GM23338 (cell line): Measurements from ENCODE around the gene DGKB. TPM values are rescaled to one million over a fixed set of nuclear protein-coding genes. Genes with fewer than 3 reads are reported as not detected.

Experiments
- ATAC-seq: fragments of 200-7000 bp; cut with Tn5 transposase; 3 replicates; pipeline ENCODE4 v1.9.1; 2020
- DNase-seq: peaks from one replicate; pipeline ENCODE4 v3.0.0-alpha.2; 2015; ENCODE audit warnings: low spot score
- H2AFZ ChIP-seq: fragments of 200-600 bp; sonication (generic); 2 replicates; pipeline ENCODE4 v1.8.0; 2016; ENCODE audit warnings: antibody characterized with exemption, mild to moderate bottlenecking, moderate library complexity
- H3F3A ChIP-seq: fragments of 200-600 bp; sonication (generic); replicated peaks from 2 replicates; pipeline ENCODE4 v1.8.0; 2017; ENCODE audit warnings: antibody characterized with exemption, mixed run types, low read depth
- H3K27ac ChIP-seq: fragments of 200-600 bp; sonication (generic); 2 replicates; pipeline ENCODE4 v1.6.1; 2016; ENCODE audit warnings: low read depth
- H3K27me3 ChIP-seq: fragments of 200-600 bp; sonication (generic); 2 replicates; pipeline ENCODE4 v1.8.0; 2016; ENCODE audit warnings: mild to moderate bottlenecking, mixed run types, moderate library complexity; ENCODE audit not compliant: insufficient read depth
- H3K36me3 ChIP-seq: fragments of 200-600 bp; sonication (generic); 2 replicates; pipeline ENCODE4 v1.8.0; 2016; ENCODE audit warnings: mild to moderate bottlenecking; ENCODE audit not compliant: insufficient read depth
- H3K4me1 ChIP-seq: fragments of 200-600 bp; sonication (generic); 2 replicates; pipeline ENCODE4 v1.8.0; 2016; ENCODE audit warnings: mild to moderate bottlenecking, moderate library complexity; ENCODE audit not compliant: insufficient read depth
- H3K4me2 ChIP-seq: fragments of 200-600 bp; sonication (generic); 2 replicates; pipeline ENCODE4 v1.7.1; 2017; ENCODE audit warnings: mixed run types
- H3K4me3 ChIP-seq: fragments of 200-600 bp; sonication (generic); 2 replicates; pipeline ENCODE4 v1.6.1; 2016; ENCODE audit warnings: mixed run types
- H3K79me2 ChIP-seq: fragments of 200-600 bp; sonication (generic); replicated peaks from 2 replicates; pipeline ENCODE4 v1.8.0; 2017; ENCODE audit warnings: mild to moderate bottlenecking; ENCODE audit not compliant: insufficient read depth
- H3K9me2 ChIP-seq: fragments of 200-600 bp; sonication (generic); 2 replicates; pipeline ENCODE4 v1.8.0; 2017; ENCODE audit not compliant: insufficient read depth
- H4K20me1 ChIP-seq: fragments of 200-600 bp; sonication (generic); replicated peaks from 2 replicates; pipeline ENCODE4 v1.8.0; 2017; ENCODE audit warnings: mild to moderate bottlenecking; ENCODE audit not compliant: insufficient read depth
- H3K27ac Mint-ChIP-seq: 2 replicates; pipeline ENCODE4 v1.8.0; 2020; ENCODE audit warnings: inconsistent platforms, mild to moderate bottlenecking, moderate library complexity, mixed read lengths
- H3K27me3 Mint-ChIP-seq: 3 replicates; pipeline ENCODE4 v1.8.0; 2022; ENCODE audit warnings: low read depth, mild to moderate bottlenecking, moderate library complexity, mixed read lengths, inconsistent platforms; ENCODE audit not compliant: insufficient read depth, poor library complexity
- H3K36me3 Mint-ChIP-seq: 3 replicates; pipeline ENCODE4 v1.8.0; 2021; ENCODE audit warnings: low read depth, mild to moderate bottlenecking, inconsistent platforms, moderate library complexity, mixed read lengths
- H3K4me1 Mint-ChIP-seq: 3 replicates; pipeline ENCODE4 v1.8.0; 2020; ENCODE audit warnings: mild to moderate bottlenecking, inconsistent platforms, mixed read lengths
- H3K4me3 Mint-ChIP-seq: 3 replicates; pipeline ENCODE4 v1.8.0; 2021; ENCODE audit warnings: moderate library complexity, mild to moderate bottlenecking, inconsistent platforms, mixed read lengths
- H3K9me3 Mint-ChIP-seq: 3 replicates; pipeline ENCODE4 v1.8.0; 2020; ENCODE audit warnings: moderate library complexity, mild to moderate bottlenecking, inconsistent platforms, mixed read lengths
- CREB1 ChIP-seq: fragments of 250-450 bp; sonication (Bioruptor Pico); IDR thresholded peaks from 2 replicates; pipeline ENCODE4 v1.5.0; 2020; ENCODE audit warnings: low read depth, mild to moderate bottlenecking, moderate library complexity
- EZH2 ChIP-seq: fragments of 200-600 bp; sonication (generic); IDR thresholded peaks from one replicate; pipeline ENCODE4 v1.8.0; 2017; ENCODE audit warnings: antibody characterized with exemption, mild to moderate bottlenecking, low read depth; ENCODE audit not compliant: unreplicated experiment
- EZH2phosphoT487 ChIP-seq: fragments of 200-600 bp; sonication (generic); IDR thresholded peaks from one replicate; pipeline ENCODE4 v1.8.1; 2018; ENCODE audit warnings: antibody characterized with exemption; ENCODE audit not compliant: unreplicated experiment
- JUNB ChIP-seq: IDR thresholded peaks from one replicate; pipeline ENCODE4 v1.6.1; 2016; ENCODE audit warnings: antibody characterized with exemption; ENCODE audit not compliant: unreplicated experiment
- NANOG ChIP-seq: IDR thresholded peaks from 2 replicates; pipeline ENCODE4 v1.6.1; 2016; ENCODE audit warnings: antibody characterized with exemption, borderline replicate concordance
- ZNF114 ChIP-seq: fragments of 250-450 bp; sonication (Bioruptor Pico); IDR thresholded peaks from 2 replicates; pipeline ENCODE4 v1.5.0; 2020; ENCODE audit warnings: mild to moderate bottlenecking, moderate library complexity
- polyA plus RNA-seq: library from polyadenylated mRNA; unstranded; fragments of >200 nt; fragmentation: Nextera tagmentation; extraction: Ambion mirVana; gene quantifications from 2 replicates; pipeline ENCODE4 v1.2.1, GENCODE V29; 2016
- total RNA-seq: library from RNA; depleted of rRNA; stranded (reverse); fragments of >200 nt; shearing (Covaris generic); gene quantifications from 2 replicates; pipeline ENCODE4 v1.2.3, GENCODE V29; 2014
- TF ChIP-seq, protein P1 (sequence below): IDR thresholded peaks from 2 replicates; pipeline ENCODE4 v1.6.1; 2016; ENCODE audit warnings: antibody characterized with exemption
- TF ChIP-seq, protein P2 (sequence below), 2 experiments: fragments of 200-600 bp in 1 of 2; sonication (generic) in 1 of 2; conservative IDR thresholded peaks; 2 replicates each; pipeline versions ENCODE4 v1.5.1 to v1.6.1; 2016 to 2017; ENCODE audit warnings: antibody characterized with exemption in 2 of 2, low read depth in 2 of 2, mild to moderate bottlenecking in 2 of 2, moderate library complexity in 1 of 2
- TF ChIP-seq, protein P3 (sequence below): IDR thresholded peaks from one replicate; pipeline ENCODE4 v1.6.1; 2018; ENCODE audit warnings: antibody characterized with exemption; ENCODE audit not compliant: unreplicated experiment

The DGKB gene
- total and polyA plus RNA-seq, 2 experiments from 2014 or later = 4.8 to 11.5 TPM

DNA sequence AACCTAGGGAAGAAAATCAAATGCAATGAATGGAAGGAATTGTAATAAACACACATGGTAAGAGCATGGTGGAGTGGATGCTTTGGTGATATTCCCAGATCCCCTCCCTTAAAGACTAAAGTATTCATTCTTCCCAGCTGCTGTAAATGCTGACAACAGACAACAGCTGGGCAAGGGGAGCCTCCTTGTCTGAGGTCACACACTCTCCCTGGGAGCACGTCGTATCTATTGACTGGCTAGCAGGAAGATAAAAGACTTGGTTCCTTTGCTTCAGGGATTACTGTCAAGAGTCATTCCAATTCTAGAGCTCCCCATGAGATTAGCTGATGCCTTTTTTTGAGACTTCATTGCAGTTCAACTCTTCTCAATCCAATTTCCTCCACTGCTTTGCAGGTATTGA lies 469.6 kb downstream of the DGKB start:
- H3K4me2 ChIP-seq = no peak overlapping the region
- no peaks in the 10 kb centered on the region for H3K4me1 ChIP-seq
- H3K27ac ChIP-seq = no peak overlapping the region
- Mint-ChIP-seq H3K4me3 (no peak overlapping the region), H3K27ac (no peak overlapping the region), H3K9me3 (no peaks in the 10 kb centered on the region), H3K36me3 (no peaks in the 10 kb centered on the region), H3K4me1 (peaks cover 8% of the 10 kb centered on the region; the same call in 2 of the 3 replicates), H3K27me3 (no peaks in the 10 kb centered on the region)
- no peaks in the 10 kb centered on the region for H3K36me3 ChIP-seq
- peak; percentile 81 for ATAC-seq
- DNase-seq = no peak
- H3K9me2 ChIP-seq = no peaks in the 10 kb centered on the region
- no peaks in the 10 kb centered on the region for H4K20me1 ChIP-seq
- H2AFZ ChIP-seq = no peak overlapping the region
- no peaks in the 10 kb centered on the region for H3K27me3 ChIP-seq
- H3K4me3 ChIP-seq = no peak overlapping the region
- no peaks in the 10 kb centered on the region for H3K79me2 ChIP-seq
- no peaks in the 10 kb centered on the region for H3F3A ChIP-seq
- TF ChIP-seq JUNB (no peak), EZH2 (no peak), EZH2phosphoT487 (no peak)
- TF ChIP-seq, protein P1, sequence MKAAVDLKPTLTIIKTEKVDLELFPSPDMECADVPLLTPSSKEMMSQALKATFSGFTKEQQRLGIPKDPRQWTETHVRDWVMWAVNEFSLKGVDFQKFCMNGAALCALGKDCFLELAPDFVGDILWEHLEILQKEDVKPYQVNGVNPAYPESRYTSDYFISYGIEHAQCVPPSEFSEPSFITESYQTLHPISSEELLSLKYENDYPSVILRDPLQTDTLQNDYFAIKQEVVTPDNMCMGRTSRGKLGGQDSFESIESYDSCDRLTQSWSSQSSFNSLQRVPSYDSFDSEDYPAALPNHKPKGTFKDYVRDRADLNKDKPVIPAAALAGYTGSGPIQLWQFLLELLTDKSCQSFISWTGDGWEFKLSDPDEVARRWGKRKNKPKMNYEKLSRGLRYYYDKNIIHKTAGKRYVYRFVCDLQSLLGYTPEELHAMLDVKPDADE = no peak

DNA sequence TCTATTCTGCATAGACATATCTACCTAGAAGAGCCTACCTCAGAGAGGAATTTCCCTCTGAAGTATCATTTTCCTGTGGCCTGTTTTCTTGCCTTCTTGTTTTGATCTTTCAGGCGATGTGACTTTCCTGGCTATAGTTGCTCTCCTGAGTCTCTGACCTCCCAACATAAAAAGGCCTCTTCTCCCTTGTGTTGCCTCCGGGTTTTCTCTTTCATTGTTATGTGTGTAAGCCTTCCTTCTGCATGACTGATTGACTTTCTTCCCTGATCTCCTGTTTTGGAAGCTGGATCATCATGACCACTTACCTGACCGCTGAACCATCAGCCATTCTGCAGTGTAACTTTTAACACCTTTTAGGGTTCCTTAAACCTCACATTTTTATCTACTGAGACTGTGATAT lies 471.6 kb downstream of the DGKB start:
- Histone ChIP-seq H3K4me3 (no peak overlapping the region), H3F3A (no peaks in the 10 kb centered on the region), H3K4me2 (no peak overlapping the region), H3K4me1 (no peaks in the 10 kb centered on the region), H3K36me3 (no peaks in the 10 kb centered on the region), H2AFZ (no peak overlapping the region), H4K20me1 (no peaks in the 10 kb centered on the region), H3K9me2 (no peaks in the 10 kb centered on the region), H3K27me3 (no peaks in the 10 kb centered on the region), H3K27ac (no peak overlapping the region), H3K79me2 (no peaks in the 10 kb centered on the region)
- peaks cover 8% of the 10 kb centered on the region; the same call in 2 of the 3 replicates for H3K4me1 Mint-ChIP-seq
- no peak for ATAC-seq
- no peaks in the 10 kb centered on the region; the same call in 2 of the 3 replicates for H3K9me3 Mint-ChIP-seq
- no peak for DNase-seq
- no peaks in the 10 kb centered on the region for H3K36me3 Mint-ChIP-seq
- TF ChIP-seq ZNF114 (CRISPR knock-in tag) (no peak), CREB1 (CRISPR knock-in tag) (no peak), NANOG (no peak), EZH2 (no peak), EZH2phosphoT487 (no peak)
- TF ChIP-seq, protein P2, sequence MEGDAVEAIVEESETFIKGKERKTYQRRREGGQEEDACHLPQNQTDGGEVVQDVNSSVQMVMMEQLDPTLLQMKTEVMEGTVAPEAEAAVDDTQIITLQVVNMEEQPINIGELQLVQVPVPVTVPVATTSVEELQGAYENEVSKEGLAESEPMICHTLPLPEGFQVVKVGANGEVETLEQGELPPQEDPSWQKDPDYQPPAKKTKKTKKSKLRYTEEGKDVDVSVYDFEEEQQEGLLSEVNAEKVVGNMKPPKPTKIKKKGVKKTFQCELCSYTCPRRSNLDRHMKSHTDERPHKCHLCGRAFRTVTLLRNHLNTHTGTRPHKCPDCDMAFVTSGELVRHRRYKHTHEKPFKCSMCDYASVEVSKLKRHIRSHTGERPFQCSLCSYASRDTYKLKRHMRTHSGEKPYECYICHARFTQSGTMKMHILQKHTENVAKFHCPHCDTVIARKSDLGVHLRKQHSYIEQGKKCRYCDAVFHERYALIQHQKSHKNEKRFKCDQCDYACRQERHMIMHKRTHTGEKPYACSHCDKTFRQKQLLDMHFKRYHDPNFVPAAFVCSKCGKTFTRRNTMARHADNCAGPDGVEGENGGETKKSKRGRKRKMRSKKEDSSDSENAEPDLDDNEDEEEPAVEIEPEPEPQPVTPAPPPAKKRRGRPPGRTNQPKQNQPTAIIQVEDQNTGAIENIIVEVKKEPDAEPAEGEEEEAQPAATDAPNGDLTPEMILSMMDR (conservative IDR thresholded peaks at IDR 0.05; ENCODE audit: low read depth in 2 of 2) = no peak
- TF ChIP-seq, protein P3, sequence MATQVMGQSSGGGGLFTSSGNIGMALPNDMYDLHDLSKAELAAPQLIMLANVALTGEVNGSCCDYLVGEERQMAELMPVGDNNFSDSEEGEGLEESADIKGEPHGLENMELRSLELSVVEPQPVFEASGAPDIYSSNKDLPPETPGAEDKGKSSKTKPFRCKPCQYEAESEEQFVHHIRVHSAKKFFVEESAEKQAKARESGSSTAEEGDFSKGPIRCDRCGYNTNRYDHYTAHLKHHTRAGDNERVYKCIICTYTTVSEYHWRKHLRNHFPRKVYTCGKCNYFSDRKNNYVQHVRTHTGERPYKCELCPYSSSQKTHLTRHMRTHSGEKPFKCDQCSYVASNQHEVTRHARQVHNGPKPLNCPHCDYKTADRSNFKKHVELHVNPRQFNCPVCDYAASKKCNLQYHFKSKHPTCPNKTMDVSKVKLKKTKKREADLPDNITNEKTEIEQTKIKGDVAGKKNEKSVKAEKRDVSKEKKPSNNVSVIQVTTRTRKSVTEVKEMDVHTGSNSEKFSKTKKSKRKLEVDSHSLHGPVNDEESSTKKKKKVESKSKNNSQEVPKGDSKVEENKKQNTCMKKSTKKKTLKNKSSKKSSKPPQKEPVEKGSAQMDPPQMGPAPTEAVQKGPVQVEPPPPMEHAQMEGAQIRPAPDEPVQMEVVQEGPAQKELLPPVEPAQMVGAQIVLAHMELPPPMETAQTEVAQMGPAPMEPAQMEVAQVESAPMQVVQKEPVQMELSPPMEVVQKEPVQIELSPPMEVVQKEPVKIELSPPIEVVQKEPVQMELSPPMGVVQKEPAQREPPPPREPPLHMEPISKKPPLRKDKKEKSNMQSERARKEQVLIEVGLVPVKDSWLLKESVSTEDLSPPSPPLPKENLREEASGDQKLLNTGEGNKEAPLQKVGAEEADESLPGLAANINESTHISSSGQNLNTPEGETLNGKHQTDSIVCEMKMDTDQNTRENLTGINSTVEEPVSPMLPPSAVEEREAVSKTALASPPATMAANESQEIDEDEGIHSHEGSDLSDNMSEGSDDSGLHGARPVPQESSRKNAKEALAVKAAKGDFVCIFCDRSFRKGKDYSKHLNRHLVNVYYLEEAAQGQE = no peak
- TF ChIP-seq, protein P1 = no peak
- H3K4me3 Mint-ChIP-seq = no peak overlapping the region
- no peaks in the 10 kb centered on the region for H3K27me3 Mint-ChIP-seq
- no peak overlapping the region for H3K27ac Mint-ChIP-seq
